GM21717 (cell line): ENCODE measurements around the gene ELF1.
"Not testable (repeated sequence)": the region's sequence is repeated elsewhere in the genome, so short reads cannot be mapped to it uniquely, and the experiment has no call there.

Experiments
- ATAC-seq: cut with Tn5 transposase; IDR thresholded peaks from one replicate; pipeline ENCODE4 v1.9.1; 2021; ENCODE audit warnings: mild to moderate bottlenecking, moderate library complexity; ENCODE audit not compliant: unreplicated experiment

ELF1 gene

DNA sequence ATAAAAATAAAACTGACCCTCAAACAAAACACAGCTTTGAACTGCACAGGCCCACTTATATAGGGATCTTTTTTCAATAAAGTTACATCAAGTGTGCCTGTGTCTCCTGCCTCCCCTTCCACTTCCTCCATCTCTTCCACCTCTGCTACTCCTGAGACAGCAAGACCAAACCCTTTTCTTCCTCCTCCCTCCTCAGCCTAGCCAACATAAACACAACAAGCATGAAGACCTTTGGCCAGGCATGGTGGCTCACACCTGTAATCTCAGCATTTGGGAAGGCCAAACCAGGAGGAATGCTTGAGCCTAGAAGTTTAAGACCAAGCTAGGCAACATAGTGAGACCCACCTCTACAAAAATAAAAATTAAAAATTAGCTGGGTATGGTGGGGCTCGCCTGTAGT is 72.6 kb downstream of the ELF1 start:
- ATAC-seq = no peak

DNA sequence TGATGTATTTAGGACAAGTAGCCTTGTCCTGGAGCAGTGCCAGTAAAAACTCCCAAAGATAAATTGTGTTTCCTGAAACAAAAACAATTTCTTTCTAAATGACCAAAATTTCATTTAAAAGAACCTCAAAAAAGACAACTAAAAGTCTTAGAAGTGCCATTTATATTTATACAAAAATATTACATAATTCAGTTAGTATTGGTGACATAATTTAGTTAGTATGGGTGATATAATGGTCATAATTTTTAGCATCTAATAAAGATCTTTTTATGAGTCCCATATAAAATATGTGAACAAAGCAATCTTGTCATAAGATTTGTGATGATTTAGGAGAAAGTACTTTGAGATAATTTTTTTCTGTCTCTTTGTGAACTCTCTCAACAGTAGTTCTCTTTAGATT is 76.0 kb downstream of the ELF1 start:
- ATAC-seq = no peak

DNA sequence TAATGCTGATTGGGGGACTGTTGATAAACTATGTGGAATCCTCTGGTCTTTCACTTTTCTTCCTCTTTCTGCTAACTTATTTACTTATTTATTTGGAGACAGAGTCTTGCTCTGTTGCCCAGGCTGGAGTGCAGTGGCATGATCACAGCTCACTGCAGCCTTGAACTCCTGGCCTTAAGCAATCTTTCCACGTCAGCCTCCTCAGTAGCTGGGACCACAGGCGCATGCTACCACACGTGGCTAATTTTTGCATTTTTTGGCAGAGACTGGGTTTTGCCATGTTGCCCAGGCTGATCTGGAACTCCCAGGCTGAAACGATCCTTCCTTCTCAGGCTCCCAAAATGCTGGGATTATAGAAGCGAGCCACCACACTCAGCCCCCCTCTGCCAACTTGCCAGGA is 77.5 kb downstream of the ELF1 start:
- ATAC-seq = no peak

DNA sequence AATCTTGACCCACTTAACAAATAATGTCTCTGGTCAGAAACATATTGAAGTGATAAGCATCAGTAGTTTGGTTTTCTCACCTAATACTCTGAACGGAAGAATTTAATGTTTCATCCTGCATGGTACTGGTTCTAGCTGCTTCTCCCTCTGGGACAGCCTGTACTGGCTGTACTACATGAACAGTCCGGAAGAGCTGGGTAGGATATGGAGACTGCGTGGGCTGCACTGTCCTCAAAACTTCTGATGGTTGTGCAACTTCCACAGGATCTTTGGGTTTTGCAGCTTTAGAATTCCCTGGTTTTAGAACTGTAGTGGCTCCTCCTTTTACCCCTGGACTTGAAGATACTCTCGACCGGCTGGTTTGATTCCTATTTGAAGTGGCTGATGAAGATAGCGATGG is 78.3 kb downstream of the ELF1 start:
- no peak for ATAC-seq

DNA sequence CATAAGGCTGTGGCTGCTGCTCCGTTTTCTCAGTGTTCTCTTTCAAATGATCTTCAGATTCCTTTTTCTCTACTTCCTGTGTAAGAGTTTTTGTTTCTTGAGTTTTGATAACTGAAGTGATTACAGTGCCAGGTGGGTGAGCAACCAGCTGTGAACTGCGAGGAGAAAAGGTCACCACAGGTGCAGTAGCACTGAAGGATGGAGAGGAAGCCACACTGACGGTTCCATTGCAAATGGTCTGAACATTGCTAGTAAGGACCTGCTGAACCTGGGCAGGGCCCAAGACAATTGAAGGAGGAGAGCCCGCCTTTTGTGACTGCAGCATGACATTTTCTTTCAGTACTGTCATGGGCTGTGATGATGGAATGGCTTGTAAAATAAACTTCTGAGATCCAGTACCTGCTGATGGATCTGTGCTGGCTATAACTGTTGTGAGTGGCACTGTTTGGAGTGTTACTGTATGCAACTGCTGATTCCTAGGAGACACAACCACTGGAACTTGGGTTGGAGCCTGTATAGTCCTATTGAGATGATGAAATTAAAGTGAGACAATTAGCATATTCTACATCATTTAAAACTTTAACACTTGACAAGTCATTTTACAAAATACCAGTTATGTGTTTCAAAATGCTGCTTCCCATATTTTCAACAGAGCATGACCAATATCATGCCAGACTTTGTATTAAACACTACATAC is 85.5 kb downstream of the ELF1 start:
- peak; percentile 79 for ATAC-seq

DNA sequence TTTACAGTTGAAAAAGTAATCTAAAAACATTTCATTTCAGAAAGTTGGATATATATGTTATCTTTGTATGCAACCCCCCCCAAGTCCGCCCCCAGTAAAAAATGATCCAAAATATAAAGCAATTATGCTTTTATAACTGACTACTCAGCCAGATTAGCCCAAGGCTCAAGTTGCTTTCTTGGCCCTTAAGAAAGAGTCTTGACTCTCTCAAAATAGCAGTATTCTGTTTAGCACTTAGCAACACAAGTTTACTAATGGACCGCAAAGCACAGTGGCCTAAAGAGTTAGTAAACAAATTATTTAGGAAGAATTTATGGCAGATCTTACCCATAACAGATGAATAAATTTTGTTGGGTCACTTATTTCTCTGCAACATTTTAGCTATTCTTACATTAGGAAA is 86.9 kb downstream of the ELF1 start:
- ATAC-seq = no peak

DNA sequence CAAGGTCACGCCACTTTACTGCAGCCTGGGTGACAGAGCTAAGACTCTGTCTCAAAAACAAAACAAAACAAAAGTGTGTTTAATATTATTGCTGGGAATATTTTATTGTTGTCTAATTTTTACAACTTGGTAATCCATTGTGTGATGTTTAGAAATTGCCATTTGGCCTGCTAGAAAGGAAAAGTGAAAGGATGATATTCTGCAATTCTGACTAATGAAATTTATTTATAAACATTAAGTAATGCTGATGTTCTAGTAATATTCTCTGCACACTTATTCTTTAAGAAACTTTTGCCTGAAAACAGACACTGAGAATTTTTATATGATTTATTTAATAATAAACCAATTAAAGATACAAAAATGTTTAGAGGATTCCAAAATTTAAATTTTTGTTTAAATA is 87.4 kb downstream of the ELF1 start:
- no peak for ATAC-seq

DNA sequence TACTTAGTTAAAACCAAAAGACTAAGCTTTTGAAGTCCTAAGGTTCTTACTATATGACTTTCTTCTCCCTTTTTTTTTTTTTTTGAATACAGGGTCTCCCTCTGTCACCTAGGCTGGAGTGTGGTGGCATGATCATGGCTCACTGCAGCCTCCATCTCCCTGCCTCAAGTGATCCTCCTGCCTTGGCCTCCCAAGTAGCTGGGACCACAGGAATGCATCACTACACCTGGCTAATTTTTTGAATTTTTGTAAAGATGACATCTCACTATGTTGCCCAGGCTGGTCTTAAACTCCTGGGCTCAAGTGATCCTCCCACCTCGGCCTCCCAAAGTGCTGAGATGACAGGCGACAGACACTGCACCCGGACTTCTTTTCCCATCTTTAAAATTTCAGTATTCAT is 89.2 kb downstream of the ELF1 start:
- ATAC-seq = not testable (repeated sequence)

DNA sequence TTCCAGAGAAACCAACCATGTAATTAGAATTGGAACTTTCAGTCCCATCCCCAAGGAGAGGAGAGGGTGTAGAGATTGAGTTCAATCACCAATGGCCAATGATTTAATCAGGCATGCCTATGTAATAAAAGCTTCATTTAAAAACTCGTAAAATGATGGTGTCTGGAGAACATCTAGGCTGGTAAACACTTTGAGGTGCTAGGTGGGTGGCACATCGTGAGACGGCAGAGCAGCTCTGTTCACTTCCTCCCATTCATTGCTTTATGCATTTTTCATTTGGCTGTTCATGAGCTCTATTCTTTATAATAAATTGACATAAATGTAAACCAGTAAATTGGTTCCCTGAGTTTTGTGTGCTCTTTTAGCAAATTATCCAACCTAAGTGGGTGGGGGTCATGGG is 90.1 kb downstream of the ELF1 start:
- ATAC-seq = no peak

DNA sequence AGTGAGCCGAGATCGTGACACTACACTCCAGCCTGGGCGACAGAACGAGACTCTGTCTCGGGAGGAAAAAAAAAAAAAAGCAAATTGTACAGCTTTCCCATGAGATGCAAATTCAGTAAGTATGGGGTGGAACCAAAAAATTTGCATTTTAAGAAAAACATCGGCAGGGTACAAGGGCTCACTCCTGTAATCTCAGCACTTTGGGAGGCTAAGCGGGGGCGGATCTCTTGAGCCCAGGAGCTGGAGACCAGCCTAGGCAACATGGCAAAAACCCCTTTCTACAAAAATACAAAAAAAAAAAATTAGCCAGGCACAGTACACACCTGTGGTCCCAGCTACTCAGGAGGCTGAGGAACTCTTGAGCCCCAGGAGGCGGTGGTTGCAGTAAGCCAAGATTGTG is 91.2 kb downstream of the ELF1 start:
- no peak for ATAC-seq

DNA sequence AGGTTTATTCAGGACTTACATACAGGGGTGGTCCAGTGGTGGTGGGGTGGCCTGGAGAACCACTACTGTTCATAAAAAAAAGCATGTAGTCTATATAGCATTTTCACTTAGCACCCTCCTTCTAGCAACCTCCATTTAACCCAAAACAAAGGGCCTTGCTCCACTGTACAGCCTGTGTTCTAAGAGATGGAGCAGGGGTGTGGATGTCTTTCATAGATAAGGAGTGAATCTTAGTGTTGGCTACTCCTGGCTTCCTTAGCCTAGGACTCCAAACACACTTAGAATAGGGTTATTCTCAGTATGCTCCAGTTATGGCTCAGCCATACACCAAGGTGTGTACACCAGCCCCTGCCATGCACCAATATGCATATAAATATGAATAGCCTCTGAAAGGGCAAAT is 95.2 kb downstream of the ELF1 start:
- ATAC-seq = no peak

DNA sequence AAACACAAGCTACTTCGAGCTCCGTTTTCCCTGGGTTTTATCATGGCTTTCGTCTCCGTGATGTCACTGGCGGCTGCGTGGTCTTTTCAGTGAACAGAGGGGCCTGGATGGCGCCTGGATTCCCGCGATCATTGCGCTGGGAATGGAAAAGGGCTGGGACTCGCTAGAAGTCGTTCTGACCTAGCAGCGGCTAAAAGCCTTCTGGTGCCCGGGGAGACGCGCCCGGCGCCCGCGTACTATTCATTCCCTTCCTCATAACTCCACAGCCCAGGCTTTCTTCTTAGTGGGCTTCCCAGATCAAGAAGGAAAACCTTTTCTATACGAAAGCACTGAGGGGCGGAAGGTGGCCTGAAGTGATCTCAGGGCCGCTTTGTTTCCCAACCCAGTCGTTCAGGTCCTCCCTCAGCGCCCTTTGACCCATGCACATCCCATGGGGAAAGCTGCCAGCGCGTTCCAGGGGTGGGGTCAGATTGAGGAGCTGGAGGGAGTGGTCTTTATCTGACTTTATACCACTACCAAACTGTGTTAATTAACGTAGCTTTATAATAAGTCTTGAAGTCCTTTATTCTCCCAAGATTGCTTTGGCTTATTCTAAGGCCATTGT is 96.6 kb downstream of the ELF1 start:
- ATAC-seq = no peak

DNA sequence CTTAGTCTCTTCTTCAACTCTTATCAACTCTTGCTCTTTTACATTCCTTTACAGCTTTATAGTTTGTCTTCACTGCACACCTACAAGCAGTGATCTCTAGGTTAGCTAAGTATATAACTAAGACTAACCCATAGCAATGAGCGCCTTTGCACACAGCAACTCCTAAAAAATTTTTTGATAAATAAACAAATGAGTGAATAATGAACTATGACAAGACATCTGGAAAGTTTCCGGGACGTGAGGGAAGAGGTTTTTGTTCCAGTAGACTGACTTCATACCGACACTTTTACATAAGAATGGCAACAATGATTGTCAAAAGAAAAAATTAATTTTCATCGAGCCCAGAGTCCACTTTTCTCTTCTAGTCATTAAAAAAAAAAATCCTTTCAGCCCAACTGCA is 98.3 kb downstream of the ELF1 start:
- ATAC-seq = no peak

DNA sequence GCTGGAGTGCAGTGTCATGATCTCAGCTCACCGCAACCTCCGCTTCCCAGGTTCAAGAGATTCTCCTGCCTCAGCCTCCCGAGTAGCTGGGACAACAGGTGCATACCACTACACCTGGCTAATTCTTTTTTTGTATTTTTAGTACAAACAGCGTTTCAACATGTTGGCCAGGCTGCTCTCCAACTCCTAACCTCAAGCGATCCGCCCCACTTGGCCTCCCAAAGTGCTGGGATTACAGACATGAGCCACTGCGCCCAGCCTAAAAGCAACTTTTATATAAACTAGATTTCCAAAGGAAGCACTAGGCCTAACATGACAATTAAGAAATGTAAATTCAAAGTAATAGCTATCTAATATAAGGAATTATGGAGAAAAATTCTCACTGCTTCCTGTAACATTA is 99.2 kb downstream of the ELF1 start:
- not testable (repeated sequence) for ATAC-seq

DNA sequence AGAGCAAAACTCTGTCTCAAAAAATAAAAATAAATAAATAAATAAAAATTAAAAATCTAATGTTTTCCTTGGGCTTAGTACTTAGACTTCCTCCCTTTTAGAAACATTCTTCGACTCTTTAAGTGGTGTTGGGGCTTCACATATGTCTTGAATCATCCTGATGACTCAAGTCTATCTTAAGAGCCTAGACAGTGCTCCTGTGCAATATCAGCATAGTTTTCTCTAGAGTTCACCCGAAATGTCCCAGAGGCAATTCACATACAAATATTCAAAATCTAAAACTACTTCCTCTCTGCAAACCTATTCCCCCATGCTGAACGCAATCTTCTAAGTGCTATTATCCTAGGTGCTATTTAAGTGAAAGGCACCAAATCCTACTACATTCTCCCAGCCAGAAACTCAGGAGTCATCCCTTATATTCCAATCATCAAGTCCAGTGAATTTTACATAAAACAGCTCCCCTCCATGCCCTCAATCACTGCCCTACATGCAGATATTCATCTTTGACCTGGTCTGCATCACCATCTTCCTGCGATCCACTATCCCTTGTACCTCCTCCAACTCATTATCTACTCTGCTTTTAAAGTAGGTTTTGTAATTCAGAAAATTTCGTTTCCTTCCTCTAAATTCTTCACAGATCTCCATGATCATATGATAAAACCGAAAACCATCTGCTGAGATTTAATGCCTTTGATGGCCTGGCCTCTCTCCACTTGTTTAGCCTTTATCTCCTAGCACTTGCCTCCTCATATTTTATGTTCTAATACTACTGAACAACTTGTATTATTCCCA is 102.7 kb downstream of the ELF1 start:
- ATAC-seq = no peak

DNA sequence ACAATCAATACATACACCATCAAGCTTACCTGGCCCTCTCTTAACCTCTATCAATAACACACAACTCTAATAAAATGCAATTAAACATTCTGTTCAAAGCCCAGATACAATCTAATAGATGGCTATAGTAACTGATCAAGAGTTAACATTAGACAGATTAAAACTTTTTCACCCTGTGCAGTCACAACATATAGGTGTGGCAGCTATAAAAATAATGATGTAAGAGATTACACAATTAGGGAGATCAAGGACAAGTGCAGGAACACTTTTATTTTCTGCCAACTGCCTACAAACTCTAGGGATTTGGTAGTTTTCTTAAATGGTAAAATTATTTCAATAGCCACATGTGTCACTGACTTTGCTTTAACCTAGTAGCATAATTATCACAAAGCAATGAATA is 104.3 kb downstream of the ELF1 start:
- not testable (repeated sequence) for ATAC-seq

DNA sequence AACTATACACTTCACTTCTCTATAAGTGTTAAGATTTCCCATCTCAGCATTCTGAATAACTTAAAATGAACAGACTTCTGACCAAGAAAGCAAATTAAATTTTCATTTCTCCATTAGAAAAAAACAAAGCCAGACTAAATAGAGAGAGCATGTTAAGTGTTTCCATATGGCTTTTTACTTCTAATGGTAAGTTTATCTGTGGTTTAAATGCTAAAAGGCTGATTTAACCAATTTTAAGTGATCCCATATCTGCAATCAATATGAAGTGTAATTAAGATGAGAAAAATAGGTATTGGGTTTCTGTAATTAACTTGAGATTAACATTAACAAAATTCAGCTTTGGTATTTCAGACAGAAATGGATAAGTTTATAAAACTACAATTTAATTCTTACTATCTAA is 107.8 kb downstream of the ELF1 start:
- no peak for ATAC-seq

DNA sequence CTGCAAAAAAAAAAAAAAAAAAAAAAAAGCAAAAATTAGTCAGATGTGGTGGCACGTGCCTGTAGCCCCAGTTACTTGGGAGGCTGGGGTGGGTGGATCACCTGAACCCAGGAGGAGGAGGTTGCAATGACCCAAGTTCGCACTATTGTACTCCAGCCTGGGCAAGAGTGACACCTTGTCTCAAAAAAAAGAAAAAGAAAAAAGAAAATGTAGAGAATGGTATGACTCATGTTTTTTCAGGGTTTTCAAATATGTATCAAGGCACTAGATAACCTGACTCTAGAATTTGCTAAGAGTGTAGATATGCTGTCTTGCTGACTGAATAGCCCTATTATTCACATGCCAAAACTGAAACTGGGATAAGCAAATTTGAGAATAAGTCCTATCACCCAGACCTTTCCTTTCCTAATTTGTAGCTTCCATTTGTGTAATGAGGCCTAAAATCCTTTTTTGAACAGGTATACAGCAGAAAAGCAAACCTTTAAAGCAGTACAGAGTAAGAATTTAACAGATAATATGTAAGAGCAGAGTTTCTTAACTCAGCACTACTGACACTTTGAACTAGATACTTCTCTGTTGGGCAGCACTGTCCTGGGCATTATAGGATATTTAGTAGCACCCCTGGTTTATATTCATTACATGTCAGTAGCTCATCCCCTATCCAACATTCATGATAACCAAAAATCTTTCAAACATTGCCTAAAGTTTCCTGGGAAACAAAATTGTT is 108.6 kb downstream of the ELF1 start:
- no peak for ATAC-seq

DNA sequence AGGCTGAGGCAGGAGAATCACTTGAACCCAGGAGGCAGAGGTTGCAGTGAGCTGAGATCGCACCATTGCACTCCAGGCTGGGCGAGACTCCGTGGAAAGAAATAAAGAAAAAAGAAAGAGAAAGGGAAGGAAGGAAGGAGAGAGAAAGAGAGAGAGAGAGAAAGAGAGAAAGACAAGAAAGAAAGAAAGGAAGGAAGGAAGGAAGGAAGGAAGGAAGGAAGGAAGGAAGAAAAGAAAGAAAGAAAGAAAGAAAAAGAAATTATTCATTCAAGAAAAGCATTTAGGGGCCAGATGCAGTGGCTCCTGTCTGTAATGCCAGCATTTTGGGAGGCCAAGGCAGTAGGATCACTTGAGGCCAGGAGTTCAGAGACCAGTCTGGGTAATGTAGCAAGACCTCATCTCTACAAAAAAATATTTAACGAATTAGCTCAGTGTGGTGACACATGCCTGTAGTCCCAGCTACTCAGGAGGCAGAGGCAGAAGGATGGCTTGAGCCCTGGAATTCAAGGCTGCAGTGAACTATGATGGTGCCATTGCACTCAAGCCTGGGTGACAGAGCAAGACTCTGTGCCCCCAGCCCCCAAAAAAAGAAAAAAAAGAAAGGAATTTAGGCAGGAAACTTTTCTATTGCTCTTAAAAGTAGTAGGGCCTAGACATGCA is 109.4 kb downstream of the ELF1 start:
- ATAC-seq = not testable (repeated sequence)

DNA sequence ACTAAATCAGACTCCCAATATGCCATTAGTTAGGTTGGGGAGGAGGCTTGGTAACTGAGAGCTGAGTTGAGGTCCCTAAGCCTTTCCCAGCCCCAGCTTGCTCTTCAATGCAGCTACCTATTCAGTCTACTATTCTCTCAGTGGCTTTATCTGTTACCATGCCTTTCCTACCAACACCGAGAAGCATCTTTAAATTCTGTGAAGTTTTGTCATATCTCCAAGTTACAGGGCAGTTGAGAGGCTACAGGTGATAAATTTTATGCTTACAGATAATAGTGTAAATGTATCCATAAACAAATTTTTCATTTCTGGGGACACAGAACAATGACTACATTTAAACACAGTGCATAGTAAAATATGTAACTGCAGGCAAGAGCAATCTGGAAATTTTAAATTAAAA is 110.6 kb downstream of the ELF1 start:
- no peak for ATAC-seq

DNA sequence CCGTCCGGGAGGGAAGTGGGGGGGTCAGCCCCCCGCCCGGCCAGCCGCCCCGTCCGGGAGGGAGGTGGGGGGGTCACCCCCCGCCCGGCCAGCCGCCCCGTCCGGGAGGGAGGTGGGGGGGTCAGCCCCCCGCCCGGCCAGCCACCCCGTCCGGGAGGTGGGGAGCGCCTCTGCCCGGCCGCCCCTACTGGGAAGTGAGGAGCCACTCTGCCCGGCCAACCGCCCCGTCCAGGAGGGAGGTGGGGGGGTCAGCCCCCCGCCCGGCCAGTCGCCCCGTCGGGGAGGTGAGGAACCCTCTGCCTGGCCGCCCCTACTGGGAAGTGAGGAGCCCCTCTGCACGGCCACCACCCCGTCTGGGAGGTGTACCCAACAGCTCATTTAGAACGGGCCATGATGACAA is 118.1 kb downstream of the ELF1 start:
- not testable (repeated sequence) for ATAC-seq
